NCI-H446 treated with DMSO at 0.1 percent for 48 hours (cell line): ENCODE results near the gene ZNF578.
"Not testable (repeated sequence)": the region's sequence is repeated elsewhere in the genome, so short reads cannot be mapped to it uniquely, and the experiment has no call there.

Experiments used
- DNase-seq: peaks from one replicate; lab custom pipeline; 2025; lab: John Stamatoyannopoulos, UW

ZNF578 gene

GRCh38 chr19:52561611-52562010, 108.3 kb downstream of the ZNF578 start:
- not testable (repeated sequence) for DNase-seq
